T1000 (cell line): ENCODE data around the gene EXOSC7.
"Not testable (repeated sequence)": the region's sequence is repeated elsewhere in the genome, so short reads cannot be mapped to it uniquely, and the experiment has no call there.

Experiments used
- DNase-seq: peaks from one replicate; lab custom pipeline; 2025; ENCODE audit warnings: mixed read lengths; lab: John Stamatoyannopoulos, UW

The EXOSC7 gene

DNA sequence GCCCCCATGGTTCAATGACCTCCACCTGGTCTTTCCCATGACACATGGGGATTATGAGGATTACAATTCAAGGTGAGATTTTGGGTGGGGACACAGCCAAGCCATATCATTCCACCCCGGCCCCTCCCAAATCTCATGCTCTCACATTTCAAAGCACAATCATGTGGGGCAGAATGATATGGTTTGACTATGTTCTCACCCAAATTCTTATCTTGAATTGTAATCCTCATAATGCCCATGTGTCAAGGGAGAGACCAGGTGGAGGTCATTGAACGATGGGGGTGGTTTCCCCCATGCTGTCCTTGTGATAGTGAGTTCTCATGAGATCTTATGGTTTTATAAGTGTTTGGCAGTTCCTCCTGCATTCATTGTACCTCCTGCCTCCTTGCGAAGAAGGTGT, 47.6 kb downstream of the EXOSC7 start:
- no peak for DNase-seq

GRCh38 chr3:45024542-45025255, 48.7 kb downstream of the EXOSC7 start:
- no peak for DNase-seq

GRCh38 chr3:45026038-45026437, 50.0 kb downstream of the EXOSC7 start, which contains the start of gene CLEC3B:
CLEC3B (plus strand) TSS chr3:45026303; CDS start chr3:45026363, 60 bp downstream.
- DNase-seq: peak; percentile 10

- DNase-seq: peak; percentile 68
Observed at GRCh38 chr3:45026957-45027356, 50.9 kb downstream of the EXOSC7 start.

DNA sequence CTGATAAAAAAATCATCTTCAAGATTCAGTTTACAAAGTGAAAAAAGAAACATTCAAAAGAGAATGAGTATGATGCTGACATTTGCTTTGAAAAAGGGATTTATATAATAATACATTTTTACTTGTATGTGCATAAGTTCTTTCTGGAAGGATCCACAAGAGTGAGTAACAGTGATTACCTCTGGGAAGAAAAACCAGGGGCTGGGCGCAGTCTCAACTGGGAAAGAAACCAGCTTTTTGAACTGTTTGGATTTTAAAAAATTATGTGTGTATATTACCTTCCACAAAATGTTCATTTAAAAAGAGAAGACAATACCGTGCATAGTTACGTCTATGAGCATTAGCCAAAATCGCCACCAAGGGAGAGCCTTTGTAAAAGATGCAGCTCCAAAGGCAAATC, 51.4 kb downstream of the EXOSC7 start:
- no peak for DNase-seq

DNA sequence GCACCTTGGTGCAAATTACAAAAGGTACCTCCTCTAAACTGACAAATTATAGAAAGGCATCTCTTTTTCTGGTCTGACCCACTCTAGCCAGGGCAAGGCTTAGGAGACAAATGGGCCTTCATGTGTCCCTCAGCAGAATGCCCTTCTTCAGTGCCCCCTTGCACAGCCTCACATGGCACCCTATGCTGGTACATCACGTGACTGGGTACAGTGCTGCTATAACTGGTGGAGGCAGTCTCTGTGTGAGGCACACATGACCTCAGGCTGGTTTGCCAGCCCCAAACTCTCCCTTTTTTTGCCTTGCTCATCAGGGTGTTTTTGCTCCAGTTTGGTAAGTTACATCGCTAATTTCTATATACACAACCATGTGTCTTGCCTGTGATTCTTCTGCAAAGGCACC, 53.2 kb downstream of the EXOSC7 start:
- no peak for DNase-seq

- DNase-seq: no peak
Observed at GRCh38 chr3:45029661-45030060, 53.6 kb downstream of the EXOSC7 start.

DNA sequence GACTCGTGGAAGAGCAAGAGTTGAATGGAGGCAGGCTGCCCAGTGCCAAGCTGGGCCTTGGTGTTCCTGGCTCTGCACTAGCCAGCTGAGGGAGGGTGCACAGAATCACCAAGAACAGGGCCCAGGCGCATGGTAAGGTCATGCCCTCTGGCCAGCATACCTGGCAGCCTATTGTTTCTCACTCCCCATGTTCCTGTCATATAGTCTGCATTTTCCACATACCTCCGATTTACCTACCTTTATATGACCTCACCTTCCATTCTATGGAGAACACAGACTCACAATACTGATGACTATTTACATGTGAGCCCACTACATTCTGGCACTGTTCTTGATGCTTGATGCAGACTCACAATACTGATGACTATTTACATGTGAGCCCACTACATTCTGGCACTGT, 55.5 kb downstream of the EXOSC7 start:
- no peak for DNase-seq

GRCh38 chr3:45032113-45032512, 56.1 kb downstream of the EXOSC7 start:
- no peak for DNase-seq

- DNase-seq: no peak
Observed at GRCh38 chr3:45033791-45034190, 57.7 kb downstream of the EXOSC7 start.

DNA sequence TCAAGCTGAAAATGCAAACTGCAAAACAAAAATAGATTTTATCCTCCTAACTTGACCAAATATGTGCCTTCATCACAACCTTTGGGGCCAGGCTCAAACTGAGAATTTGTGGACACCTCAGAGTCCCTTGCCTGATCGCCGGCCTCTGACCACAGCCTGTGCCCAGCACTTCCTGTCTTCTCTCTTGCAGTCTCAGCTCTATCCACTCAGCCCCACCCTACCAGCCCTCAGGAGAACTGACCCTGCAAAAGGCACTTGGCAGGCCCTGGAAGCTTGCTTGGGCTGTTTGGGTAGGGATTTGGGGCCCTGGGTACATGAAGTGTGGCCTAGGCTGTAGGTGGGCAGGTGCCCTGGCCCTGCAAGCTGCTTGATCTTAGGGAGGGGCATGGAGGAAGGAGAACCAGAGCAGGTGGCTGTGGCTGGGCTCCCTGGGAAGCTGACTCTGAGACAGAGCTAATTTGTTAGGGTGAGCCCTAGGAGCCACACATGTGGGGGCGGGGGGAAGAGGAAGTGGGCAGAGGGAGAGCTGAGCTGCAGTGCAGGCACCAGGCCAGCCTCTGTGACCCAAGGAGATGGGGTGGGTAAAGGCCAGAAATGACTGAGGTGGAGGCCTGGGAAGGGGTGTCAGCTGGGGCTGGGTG, 58.7 kb downstream of the EXOSC7 start:
- DNase-seq: no peak

- no peak for DNase-seq
Observed at GRCh38 chr3:45035441-45036301, 59.6 kb downstream of the EXOSC7 start.

GRCh38 chr3:45037720-45038455, 61.8 kb downstream of the EXOSC7 start:
- DNase-seq: peak; percentile 92

- no peak for DNase-seq
Observed at GRCh38 chr3:45041666-45042065, 65.6 kb downstream of the EXOSC7 start.

DNA sequence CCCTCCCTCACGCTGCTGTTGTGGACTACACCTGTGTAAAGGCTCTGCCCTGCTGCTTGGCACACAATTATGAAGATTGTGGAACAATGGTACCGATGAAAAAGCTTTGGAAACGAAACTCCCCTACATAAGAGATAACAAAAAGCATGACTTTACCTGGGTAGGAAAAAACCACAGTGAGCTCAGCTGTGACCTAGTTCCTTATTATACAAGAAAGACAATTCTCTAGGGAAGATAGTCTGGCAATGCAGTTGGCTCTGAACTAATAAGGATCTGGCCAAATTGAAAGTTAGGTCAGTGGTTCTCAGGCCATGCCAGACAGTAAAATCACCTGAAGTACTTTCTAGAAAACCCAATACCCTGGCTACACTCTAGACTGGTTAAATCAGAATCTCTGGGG, 66.1 kb downstream of the EXOSC7 start:
- DNase-seq: no peak

GRCh38 chr3:45043728-45044299, 67.8 kb downstream of the EXOSC7 start:
- DNase-seq: peak; percentile 17

- DNase-seq: no peak
Observed at GRCh38 chr3:45048244-45048643, 72.2 kb downstream of the EXOSC7 start.

DNA sequence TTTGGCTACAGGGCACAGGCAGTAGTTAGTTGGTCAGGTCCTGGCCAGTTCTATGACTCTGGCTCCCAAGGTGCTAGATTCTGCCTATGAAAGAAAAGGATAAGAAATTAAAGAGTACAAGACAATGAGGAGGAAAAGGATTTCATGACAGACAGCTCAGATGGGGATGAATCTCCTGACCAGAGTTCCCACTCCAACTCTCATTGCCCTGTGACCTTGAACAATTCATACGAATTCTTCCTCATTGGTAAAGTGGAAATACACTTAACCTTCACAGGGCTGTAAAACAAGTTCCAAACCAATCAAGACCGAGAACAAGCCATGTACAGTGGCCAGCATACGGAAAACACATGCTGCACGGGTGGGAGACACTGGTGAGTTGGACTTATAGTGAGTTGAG, 73.8 kb downstream of the EXOSC7 start:
- no peak for DNase-seq

DNA sequence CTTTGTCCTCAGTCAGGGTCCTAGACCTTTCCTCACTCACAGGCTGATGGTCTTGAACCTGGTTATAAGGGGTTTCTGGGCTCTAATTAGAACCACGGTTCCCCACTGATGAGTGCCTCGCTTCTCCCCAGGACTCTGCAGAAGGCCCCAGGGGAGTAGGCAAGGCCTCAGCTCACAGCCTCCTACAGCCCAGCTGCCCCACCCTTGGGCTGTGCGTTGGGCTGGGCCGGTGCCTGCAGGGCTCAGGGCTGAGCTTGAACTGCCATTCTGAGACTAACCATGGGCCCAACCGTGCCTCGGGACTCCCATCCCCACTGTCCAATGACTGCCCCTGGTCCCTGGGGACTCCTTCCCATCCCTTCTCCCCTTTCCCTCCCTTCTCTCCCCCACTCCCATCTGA, 75.6 kb downstream of the EXOSC7 start:
- DNase-seq: no peak

- not testable (repeated sequence) for DNase-seq
Observed at GRCh38 chr3:45053805-45054195, 77.8 kb downstream of the EXOSC7 start.

DNA sequence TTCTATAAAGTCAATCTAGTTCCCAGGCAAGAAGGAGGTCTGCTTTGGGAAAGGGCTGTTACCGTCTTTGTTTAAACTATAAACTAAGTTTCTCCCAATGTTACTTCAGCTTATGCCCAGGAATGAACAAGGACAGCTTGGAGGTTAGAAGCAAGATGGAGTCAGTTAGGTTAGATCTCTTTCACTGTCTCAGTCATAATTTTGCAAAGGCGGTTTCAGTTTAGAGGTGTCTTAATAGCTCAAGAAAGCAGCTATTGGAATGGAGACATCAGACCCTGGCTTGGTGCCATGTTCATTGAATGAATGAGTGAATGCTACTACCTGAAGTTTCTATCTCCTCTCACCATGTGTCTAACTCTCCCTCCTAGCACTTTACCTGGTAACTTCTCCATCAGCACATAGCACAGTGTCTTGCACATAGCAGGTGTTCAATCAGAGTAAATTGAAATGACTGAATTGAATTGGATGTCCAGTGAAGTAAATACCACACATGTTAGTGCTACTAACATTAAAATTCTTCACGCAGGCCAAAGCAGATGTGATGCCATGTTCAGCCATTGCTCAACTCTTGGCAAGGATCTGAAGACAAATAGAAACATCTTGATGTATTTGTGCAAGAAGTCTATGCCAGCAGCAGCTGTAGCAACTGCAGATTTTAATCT, 78.3 kb downstream of the EXOSC7 start:
- no peak for DNase-seq
